GM21825 (cell line): ENCODE measurements around the gene ORM2.

Source experiments
- ATAC-seq: cut with Tn5 transposase; IDR thresholded peaks from one replicate; pipeline ENCODE4 v1.9.1; 2021; ENCODE audit warnings: mild to moderate bottlenecking, moderate library complexity; ENCODE audit not compliant: unreplicated experiment

Gene ORM2

GRCh38 chr9:114369216-114370130 is 39.8 kb downstream of the ORM2 start:
- ATAC-seq, result no peak

- no peak for ATAC-seq
Observed at GRCh38 chr9:114370251-114370967, 40.7 kb downstream of the ORM2 start.

- ATAC-seq, result no peak
Observed at GRCh38 chr9:114370968-114371320, 41.3 kb downstream of the ORM2 start.

GRCh38 chr9:114371343-114371944 is 41.8 kb downstream of the ORM2 start:
- no peak for ATAC-seq

GRCh38 chr9:114371973-114372917 is 42.6 kb downstream of the ORM2 start:
- no peak for ATAC-seq

GRCh38 chr9:114372921-114373448 is 43.3 kb downstream of the ORM2 start:
- peak; percentile 90 for ATAC-seq

GRCh38 chr9:114373960-114374730 is 44.5 kb downstream of the ORM2 start:
- no peak for ATAC-seq

- ATAC-seq, result no peak
Observed at GRCh38 chr9:114374936-114375335, 45.3 kb downstream of the ORM2 start.

- no peak for ATAC-seq
Observed at GRCh38 chr9:114375386-114376175, 45.9 kb downstream of the ORM2 start.

GRCh38 chr9:114376586-114377445 is 47.1 kb downstream of the ORM2 start:
- no peak for ATAC-seq

- ATAC-seq, result no peak
Observed at GRCh38 chr9:114378016-114378415, 48.3 kb downstream of the ORM2 start.

- ATAC-seq, result no peak
Observed at GRCh38 chr9:114378883-114379282, 49.2 kb downstream of the ORM2 start.
